Esophagus muscularis mucosa (tissue), 2 donors: ENCODE measurements around the gene JAK2.

Source experiments
- POLR2A ChIP-seq: fragments of 450-650 bp; IDR thresholded peaks from one replicate; pipeline ENCODE4 v1.6.1; 2017; ENCODE audit warnings: antibody characterized with exemption, moderate library complexity, mild to moderate bottlenecking, low read depth
- POLR2AphosphoS5 ChIP-seq, 2 donors: sonication (generic); formaldehyde crosslinking; IDR thresholded peaks; one replicate each; pipeline ENCODE4 v1.6.1; 2017; ENCODE audit warnings: antibody characterized with exemption in 2 of 2

DNA sequence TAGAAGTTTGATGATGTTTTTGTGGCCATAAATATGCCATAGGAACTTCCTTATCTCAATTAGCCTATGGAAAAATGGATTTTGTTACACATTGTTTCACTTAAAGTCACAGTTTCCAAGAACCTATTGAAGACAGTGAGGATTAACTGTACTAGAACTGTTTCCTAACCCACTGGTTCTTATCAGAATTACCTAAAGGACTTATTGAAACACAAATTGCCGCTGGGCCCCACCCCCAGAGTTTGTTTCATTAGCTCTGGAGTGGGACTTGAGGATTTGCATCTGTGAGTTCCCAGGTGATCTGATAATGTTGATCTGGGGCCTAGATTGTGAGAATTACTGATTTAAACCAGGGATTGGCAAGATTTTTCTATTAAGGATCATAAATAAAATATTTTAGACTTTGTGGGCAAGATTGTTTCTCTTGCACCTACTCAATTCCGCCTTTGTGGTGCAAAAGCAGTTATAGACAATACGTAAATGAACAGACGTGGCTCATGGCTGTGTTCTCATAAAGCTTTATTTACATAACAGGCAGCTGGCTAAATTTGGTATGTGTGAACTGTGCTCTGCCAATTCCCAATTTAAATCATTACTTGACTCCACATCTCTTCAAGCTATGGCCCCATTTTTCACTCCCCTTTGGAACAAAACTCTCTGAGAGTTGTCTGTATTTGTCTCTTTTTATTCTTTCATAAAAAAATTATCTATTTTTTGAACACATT lies 9.3 kb downstream of the JAK2 start:
- TF ChIP-seq POLR2AphosphoS5 (IDR thresholded peaks at IDR 0.05) = no peak
- TF ChIP-seq POLR2A = no peak
